KOPT-K1 (cell line): ENCODE measurements around the gene SPEM1.

ENCODE experiments used
- H3K27ac ChIP-seq: fragments of 200-600 bp; sonication (generic); 2 replicates; pipeline ENCODE4 v1.5.1; 2016; ENCODE audit warnings: antibody characterized with exemption, mild to moderate bottlenecking, low read depth, low read length; ENCODE audit not compliant: poor library complexity, severe bottlenecking
- H3K36me3 ChIP-seq: fragments of 200-600 bp; sonication (generic); 2 replicates; pipeline ENCODE4 v1.5.1; 2017; ENCODE audit warnings: antibody characterized with exemption, mild to moderate bottlenecking, low read length, moderate library complexity; ENCODE audit not compliant: insufficient read depth
- H3K9me3 ChIP-seq: fragments of 200-600 bp; sonication (generic); 2 replicates; pipeline ENCODE4 v1.5.1; 2017; ENCODE audit warnings: antibody characterized with exemption, low read length, mild to moderate bottlenecking; ENCODE audit not compliant: insufficient read depth, poor library complexity, severe bottlenecking

SPEM1 gene

GRCh38 chr17:7425316-7425715, 5.2 kb downstream of the SPEM1 start, which contains the start of gene SPEM2:
SPEM2 (plus strand) TSS chr17:7425616; CDS start chr17:7425689, 73 bp downstream.
- no peaks in the 10 kb centered on the region for H3K9me3 ChIP-seq
- H3K27ac ChIP-seq, result no peak within 1 kb of the TSS
- H3K36me3 ChIP-seq, result no peaks in the 10 kb centered on the region

DNA sequence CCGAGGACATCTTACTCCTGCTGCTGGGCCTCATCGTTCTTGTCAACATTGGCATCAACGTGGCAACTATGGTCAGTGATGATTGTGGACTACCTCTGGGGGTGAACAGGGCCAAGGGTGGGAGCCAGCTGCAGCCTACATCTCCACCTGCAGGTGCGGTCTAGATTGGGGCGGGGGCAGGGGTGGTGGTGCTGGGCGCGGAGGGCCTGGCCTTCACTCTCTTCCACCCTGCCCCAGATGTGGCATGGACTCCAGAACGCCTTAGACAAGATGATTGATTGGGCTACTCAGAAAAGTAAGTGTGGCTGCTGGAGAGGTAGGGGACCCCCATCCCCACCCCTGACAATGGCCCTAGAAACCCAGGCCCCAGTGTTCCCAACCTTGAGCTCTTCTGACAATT, 5.6 kb downstream of the SPEM1 start:
- H3K9me3 ChIP-seq, result no peaks in the 10 kb centered on the region
- H3K36me3 ChIP-seq, result no peaks in the 10 kb centered on the region
- no peak overlapping the region for H3K27ac ChIP-seq

DNA sequence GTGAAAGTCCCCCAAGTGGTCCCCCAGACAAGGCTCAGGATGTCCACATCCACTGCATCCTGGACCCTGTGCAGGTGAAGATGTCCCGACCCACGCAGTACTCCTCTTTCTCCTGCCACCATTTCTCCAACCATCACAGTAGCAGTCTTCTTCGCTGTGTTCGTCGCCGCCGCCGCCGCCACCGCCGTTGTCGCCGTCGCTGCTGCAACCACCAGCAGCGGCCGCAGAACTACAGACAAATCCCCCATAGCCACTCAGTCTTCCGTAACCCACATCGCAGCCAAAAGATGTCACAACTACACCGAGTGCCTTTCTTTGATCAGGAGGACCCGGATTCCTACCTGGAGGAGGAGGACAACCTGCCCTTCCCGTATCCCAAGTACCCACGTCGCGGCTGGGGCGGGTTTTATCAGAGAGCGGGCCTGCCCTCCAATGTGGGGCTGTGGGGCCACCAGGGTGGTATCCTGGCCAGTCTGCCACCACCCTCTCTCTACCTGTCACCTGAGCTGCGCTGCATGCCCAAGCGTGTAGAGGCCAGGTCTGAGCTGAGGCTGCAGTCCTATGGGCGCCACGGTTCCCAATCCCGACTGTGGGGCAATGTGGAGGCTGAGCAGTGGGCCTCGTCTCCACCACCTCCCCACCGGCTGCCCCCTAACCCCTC, 6.2 kb downstream of the SPEM1 start:
- H3K27ac ChIP-seq, result no peak overlapping the region

GRCh38 chr17:7426896-7427489, 6.9 kb downstream of the SPEM1 start:
- H3K36me3 ChIP-seq, result no peaks in the 10 kb centered on the region
- no peaks in the 10 kb centered on the region for H3K9me3 ChIP-seq
- H3K27ac ChIP-seq, result no peak overlapping the region

More for the DNA sequence above, 6.2 kb downstream of the SPEM1 start:
- H3K9me3 ChIP-seq, result no peaks in the 10 kb centered on the region
- H3K36me3 ChIP-seq, result no peaks in the 10 kb centered on the region

GRCh38 chr17:7427549-7427948, 7.4 kb downstream of the SPEM1 start:
- Histone ChIP-seq H3K9me3 (no peaks in the 10 kb centered on the region), H3K27ac (no peak overlapping the region), H3K36me3 (no peaks in the 10 kb centered on the region)

- Histone ChIP-seq H3K27ac (no peak within 1 kb of the TSS), H3K9me3 (no peaks in the 10 kb centered on the region), H3K36me3 (no peaks in the 10 kb centered on the region)
These were observed 8.4 kb downstream of the SPEM1 start, which contains the start of gene SPEM3 for GRCh38 chr17:7428557-7428956. SPEM3 (plus strand) TSS chr17:7428857; CDS start chr17:7428903, 46 bp downstream.

GRCh38 chr17:7429722-7430121, 9.6 kb downstream of the SPEM1 start:
- H3K9me3 ChIP-seq, result no peaks in the 10 kb centered on the region
- no peak overlapping the region for H3K27ac ChIP-seq
- no peaks in the 10 kb centered on the region for H3K36me3 ChIP-seq

GRCh38 chr17:7431231-7431630, 11.1 kb downstream of the SPEM1 start:
- H3K27ac ChIP-seq, result no peak overlapping the region
- H3K36me3 ChIP-seq, result no peaks in the 10 kb centered on the region
- no peaks in the 10 kb centered on the region for H3K9me3 ChIP-seq

GRCh38 chr17:7432296-7432695, 12.2 kb downstream of the SPEM1 start:
- H3K27ac ChIP-seq, result no peak overlapping the region
- no peaks in the 10 kb centered on the region for H3K36me3 ChIP-seq
- no peaks in the 10 kb centered on the region for H3K9me3 ChIP-seq

GRCh38 chr17:7435676-7436555, 15.8 kb downstream of the SPEM1 start:
- Histone ChIP-seq H3K36me3 (no peaks in the 10 kb centered on the region), H3K9me3 (no peaks in the 10 kb centered on the region), H3K27ac (peak overlapping the region; percentile 66)

GRCh38 chr17:7436556-7437368, 16.6 kb downstream of the SPEM1 start:
- Histone ChIP-seq H3K9me3 (no peaks in the 10 kb centered on the region), H3K36me3 (no peaks in the 10 kb centered on the region), H3K27ac (peak overlapping the region; percentile 66)

GRCh38 chr17:7437369-7437863, 17.3 kb downstream of the SPEM1 start:
- no peaks in the 10 kb centered on the region for H3K9me3 ChIP-seq
- H3K36me3 ChIP-seq, result no peaks in the 10 kb centered on the region
- H3K27ac ChIP-seq, result no peak overlapping the region

DNA sequence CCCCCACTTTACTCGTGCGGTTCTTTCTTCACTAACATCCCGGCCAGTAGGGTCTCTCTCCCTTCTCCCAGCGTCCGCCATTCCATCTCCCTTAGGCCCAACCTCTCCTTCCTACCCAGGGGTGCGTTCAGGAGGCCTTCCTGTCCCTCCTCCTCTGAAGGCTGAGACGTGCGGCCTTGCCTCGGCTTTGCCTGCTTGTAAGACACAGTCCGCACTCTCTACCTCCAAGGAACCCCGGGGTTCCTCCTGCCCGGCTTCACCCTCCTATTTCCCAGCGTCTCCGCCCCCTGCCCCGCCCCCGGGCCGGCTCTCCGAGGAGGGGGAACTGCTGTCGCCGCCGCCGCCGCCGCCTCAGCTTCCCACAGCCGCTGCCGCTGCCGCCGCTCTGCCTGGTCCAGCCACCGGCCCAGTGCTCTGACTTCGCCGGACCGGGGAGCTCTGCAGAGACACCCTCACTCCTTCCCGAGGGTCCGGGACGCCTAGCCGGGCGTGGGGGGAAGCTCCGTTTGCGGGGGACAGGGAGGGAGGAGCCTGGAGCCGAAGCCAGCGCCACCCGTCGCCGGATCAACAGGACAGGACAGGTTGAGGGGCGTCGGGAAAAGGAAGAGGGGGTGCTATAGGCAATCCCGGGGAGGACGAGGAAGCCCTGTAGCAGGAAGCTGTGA, 18.0 kb downstream of the SPEM1 start:
- Histone ChIP-seq H3K9me3 (no peaks in the 10 kb centered on the region), H3K27ac (no peak overlapping the region), H3K36me3 (no peaks in the 10 kb centered on the region)
